Neutrophil (primary cell): ENCODE measurements around the gene WNT8B.

Experiments
- H3K27ac ChIP-seq: fragments of 200-600 bp; sonication (generic); 2 replicates; pipeline ENCODE4 v1.5.1; 2016; ENCODE audit warnings: mild to moderate bottlenecking, moderate library complexity
- H3K27me3 ChIP-seq: fragments of 200-600 bp; sonication (generic); 2 replicates; pipeline ENCODE4 v1.6.0; 2016; ENCODE audit warnings: mild to moderate bottlenecking
- H3K36me3 ChIP-seq: fragments of 200-600 bp; sonication (generic); 2 replicates; pipeline ENCODE4 v1.5.1; 2017
- H3K4me1 ChIP-seq, 2 experiments: fragments of 200-600 bp in 1 of 2; sonication (generic) in 1 of 2; 1 replicate in 1 of 2; 2 replicates in 1 of 2; pipeline versions ENCODE4 v1.5.1 to v1.6.1; 2013 to 2016; ENCODE audit warnings: low read depth in 1 of 2, low read length in 1 of 2, mild to moderate bottlenecking in 1 of 2, moderate library complexity in 1 of 2; ENCODE audit not compliant: control insufficient read depth in 1 of 2, insufficient read depth in 1 of 2
- H3K4me3 ChIP-seq, 2 experiments: fragments of 200-600 bp in 1 of 2; sonication (generic) in 1 of 2; 1 replicate in 1 of 2; 2 replicates in 1 of 2; pipeline ENCODE4 v1.5.1; 2013 to 2016; ENCODE audit warnings: low read depth in 1 of 2, low read length in 1 of 2, mild to moderate bottlenecking in 1 of 2, moderate library complexity in 1 of 2
- H3K9me3 ChIP-seq: fragments of 200-600 bp; sonication (generic); 2 replicates; pipeline ENCODE4 v1.5.1; 2016
- CTCF ChIP-seq: fragments of 200-600 bp; sonication (generic); IDR thresholded peaks from 2 replicates; pipeline ENCODE4 v1.5.1; 2016; ENCODE audit warnings: antibody characterized with exemption

WNT8B gene

GRCh38 chr10:100448951-100449350, 13.9 kb upstream of the WNT8B start:
- Histone ChIP-seq H3K4me3 (no peak overlapping the region), H3K4me1 (no peaks in the 10 kb centered on the region), H3K27me3 (peaks cover 49% of the 10 kb centered on the region), H3K36me3 (no peaks in the 10 kb centered on the region), H3K9me3 (no peaks in the 10 kb centered on the region), H3K27ac (no peak overlapping the region)
- TF ChIP-seq CTCF = no peak

DNA sequence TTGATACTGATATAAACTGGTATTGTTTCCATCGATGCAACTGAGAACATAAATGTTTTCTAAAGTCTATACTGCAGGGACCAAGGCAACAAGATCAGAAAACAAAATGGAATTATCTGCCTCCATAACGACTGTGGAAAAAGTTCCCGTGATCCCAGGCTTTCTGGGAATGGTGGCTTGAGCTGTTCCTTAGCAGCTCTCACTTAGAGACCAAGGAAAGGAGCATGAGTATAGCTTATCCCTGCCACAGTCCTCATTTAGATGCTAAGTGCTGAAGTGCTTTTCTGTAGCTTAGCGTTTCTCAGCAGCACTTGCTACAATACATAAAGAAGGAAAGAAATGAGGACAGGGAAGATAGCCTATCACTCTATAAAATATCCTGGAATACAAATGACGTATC, 5.5 kb downstream of the WNT8B start:
- Histone ChIP-seq H3K36me3 (no peaks in the 10 kb centered on the region), H3K9me3 (no peaks in the 10 kb centered on the region), H3K27me3 (peaks cover 59% of the 10 kb centered on the region), H3K4me3 (no peak overlapping the region), H3K4me1 (no peaks in the 10 kb centered on the region), H3K27ac (no peak overlapping the region)
- TF ChIP-seq CTCF = no peak

DNA sequence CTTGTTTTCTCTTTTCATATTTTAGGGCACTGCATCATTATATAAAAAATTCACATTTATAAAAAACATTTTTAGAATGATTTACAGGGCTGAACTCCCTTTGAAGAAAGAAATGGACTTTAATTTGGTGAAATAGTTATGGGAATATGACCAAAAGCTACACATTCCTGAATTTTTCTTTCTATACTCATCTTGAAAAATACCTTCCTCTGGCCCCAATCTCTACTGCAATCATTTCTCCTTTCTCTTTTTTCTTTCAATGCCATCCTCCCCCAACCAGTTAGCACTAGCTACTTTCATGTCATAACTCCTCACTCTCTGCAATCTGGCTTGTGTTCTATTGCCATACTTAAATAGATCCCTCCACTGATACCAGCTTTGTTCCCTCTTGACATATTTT, 6.2 kb downstream of the WNT8B start:
- Histone ChIP-seq H3K4me3 (no peak overlapping the region), H3K27me3 (peaks cover 59% of the 10 kb centered on the region), H3K27ac (no peak overlapping the region), H3K36me3 (no peaks in the 10 kb centered on the region), H3K9me3 (no peaks in the 10 kb centered on the region), H3K4me1 (no peaks in the 10 kb centered on the region)
- no peak for TF ChIP-seq CTCF

DNA sequence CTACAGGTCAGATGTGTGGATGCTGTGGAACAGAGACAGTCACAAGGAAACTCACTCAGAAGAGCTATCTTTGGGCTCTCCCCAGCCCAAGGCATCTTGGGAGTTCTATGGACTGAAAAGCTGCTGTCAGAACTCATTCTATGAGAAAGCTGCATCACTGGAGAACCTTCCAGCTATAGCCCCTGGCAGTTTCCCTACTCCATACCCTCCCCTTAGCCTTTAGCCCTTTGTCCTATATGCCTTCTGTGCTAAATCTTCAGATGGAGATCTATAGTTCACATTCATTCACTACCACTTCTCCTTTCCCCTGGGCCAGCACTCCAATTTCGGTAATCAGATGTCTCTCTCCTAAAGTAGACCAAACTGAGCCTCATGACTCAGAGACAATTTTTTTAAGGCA, 6.9 kb downstream of the WNT8B start:
- TF ChIP-seq CTCF = no peak
- Histone ChIP-seq H3K27me3 (peaks cover 54% of the 10 kb centered on the region), H3K36me3 (no peaks in the 10 kb centered on the region), H3K9me3 (no peaks in the 10 kb centered on the region), H3K4me3 (no peak overlapping the region), H3K27ac (no peak overlapping the region), H3K4me1 (no peaks in the 10 kb centered on the region)

GRCh38 chr10:100470367-100470766, 7.6 kb downstream of the WNT8B start:
- no peaks in the 10 kb centered on the region for H3K9me3 ChIP-seq
- no peak for TF ChIP-seq CTCF
- no peaks in the 10 kb centered on the region for H3K4me1 ChIP-seq
- H3K4me3 ChIP-seq = no peak overlapping the region
- no peak overlapping the region for H3K27ac ChIP-seq
- peaks cover 48% of the 10 kb centered on the region for H3K27me3 ChIP-seq
- no peaks in the 10 kb centered on the region for H3K36me3 ChIP-seq

DNA sequence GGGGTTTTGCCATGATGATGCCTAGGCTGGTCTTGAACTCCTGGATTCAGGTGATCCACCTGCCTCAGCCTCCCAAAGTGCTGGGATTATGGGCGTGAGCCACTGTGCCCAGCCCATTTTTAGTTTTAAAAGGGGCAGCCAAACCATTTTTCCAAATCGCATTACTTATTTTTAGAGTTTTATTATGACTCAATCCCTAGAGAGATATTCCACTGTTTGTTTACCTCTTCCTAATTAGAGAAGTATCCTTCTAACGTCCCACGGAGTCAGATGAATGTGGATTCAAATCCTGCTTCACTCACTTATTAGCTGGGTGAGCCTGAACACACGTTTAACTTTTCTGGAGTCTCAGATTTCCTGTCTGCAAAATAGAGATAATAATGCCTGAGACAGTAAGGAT, 15.2 kb downstream of the WNT8B start:
- Histone ChIP-seq H3K27ac (no peak overlapping the region), H3K36me3 (no peaks in the 10 kb centered on the region), H3K4me1 (peaks cover 14 to 18% of the 10 kb centered on the region in 2 experiments), H3K9me3 (no peaks in the 10 kb centered on the region), H3K4me3 (no peak overlapping the region), H3K27me3 (peaks cover 53% of the 10 kb centered on the region)
- TF ChIP-seq CTCF = no peak
